WTC11 (cell line): ENCODE results near the gene TNFAIP3. TPM values are rescaled to one million over a fixed set of nuclear protein-coding genes. Genes with fewer than 3 reads are reported as not detected.

Experiments
- ATAC-seq: fragments of 200-7000 bp; cut with Tn5 transposase; 2 replicates; pipeline ENCODE4 v1.10.0; 2021; ENCODE audit warnings: mild to moderate bottlenecking, moderate library complexity
- CTCF ChIA-PET: fragments of 300-600 bp; sonication (Branson Sonifier 250); formaldehyde crosslinking; loops from one replicate; lab custom pipeline; 2021; ENCODE audit warnings: antibody characterized with exemption; lab: Charles Lee
- POLR2A ChIA-PET: fragments of 350-600 bp; sonication (Branson Sonifier 250); formaldehyde crosslinking; loops from one replicate; lab custom pipeline; 2021; ENCODE audit warnings: antibody characterized with exemption; lab: Charles Lee
- DNase-seq: peaks from one replicate; pipeline ENCODE4 v3.0.0; 2021; ENCODE audit warnings: low spot score
- H3K27ac Mint-ChIP-seq: 2 replicates; pipeline ENCODE4 v1.8.0; 2021; ENCODE audit warnings: mixed read lengths
- H3K27me3 Mint-ChIP-seq: 2 replicates; pipeline ENCODE4 v1.8.0; 2021; ENCODE audit warnings: low read depth, mild to moderate bottlenecking, moderate library complexity, mixed read lengths
- H3K36me3 Mint-ChIP-seq: 2 replicates; pipeline ENCODE4 v1.8.0; 2021; ENCODE audit warnings: mixed read lengths
- H3K4me1 Mint-ChIP-seq: 2 replicates; pipeline ENCODE4 v1.8.0; 2022; ENCODE audit warnings: mixed read lengths
- H3K4me3 Mint-ChIP-seq: 2 replicates; pipeline ENCODE4 v1.8.0; 2021; ENCODE audit warnings: mild to moderate bottlenecking, moderate library complexity, mixed read lengths
- H3K9me3 Mint-ChIP-seq: 2 replicates; pipeline ENCODE4 v1.8.0; 2021; ENCODE audit warnings: mixed read lengths
- CREM ChIP-seq: sonication (generic); formaldehyde crosslinking; IDR thresholded peaks from 2 replicates; pipeline ENCODE4 v1.8.1; 2022; ENCODE audit warnings: mild to moderate bottlenecking, missing genetic modification reagents, moderate library complexity
- ELF4 ChIP-seq: sonication (generic); formaldehyde crosslinking; IDR thresholded peaks from 2 replicates; pipeline ENCODE4 v1.8.1; 2022; ENCODE audit warnings: low read depth, mild to moderate bottlenecking, moderate library complexity, missing genetic modification reagents
- EMX1 ChIP-seq: fragments of 250-450 bp; sonication (Bioruptor Pico); IDR thresholded peaks from 2 replicates; pipeline ENCODE4 v1.8.0; 2021; ENCODE audit warnings: mild to moderate bottlenecking
- ESRRA ChIP-seq: sonication (generic); formaldehyde crosslinking; IDR thresholded peaks from 2 replicates; pipeline ENCODE4 v1.8.1; 2022; ENCODE audit warnings: mild to moderate bottlenecking, missing genetic modification reagents, borderline replicate concordance
- FOXJ3 ChIP-seq: sonication (generic); formaldehyde crosslinking; IDR thresholded peaks from 2 replicates; pipeline ENCODE4 v1.9.0; 2021; ENCODE audit warnings: missing genetic modification reagents, mild to moderate bottlenecking, borderline replicate concordance
- FOXP1 ChIP-seq: sonication (generic); formaldehyde crosslinking; IDR thresholded peaks from 2 replicates; pipeline ENCODE4 v1.8.0; 2022; ENCODE audit warnings: missing genetic modification reagents, mild to moderate bottlenecking, moderate library complexity, borderline replicate concordance
- GABPB1 ChIP-seq: sonication (generic); formaldehyde crosslinking; IDR thresholded peaks from 2 replicates; pipeline ENCODE4 v1.8.1; 2023; ENCODE audit warnings: mild to moderate bottlenecking, missing genetic modification reagents
- HMGA2 ChIP-seq: fragments of 250-450 bp; sonication (Bioruptor Pico); IDR thresholded peaks from 2 replicates; pipeline ENCODE4 v1.4.0; 2021; ENCODE audit warnings: mild to moderate bottlenecking, moderate library complexity
- IRF2 ChIP-seq: sonication (generic); formaldehyde crosslinking; IDR thresholded peaks from 2 replicates; pipeline ENCODE4 v1.8.0; 2022; ENCODE audit warnings: low read depth, missing genetic modification reagents, borderline replicate concordance
- OVOL2 ChIP-seq: fragments of 250-450 bp; sonication (Bioruptor Pico); IDR thresholded peaks from 2 replicates; pipeline ENCODE4 v1.9.0; 2021; ENCODE audit warnings: mild to moderate bottlenecking, borderline replicate concordance
- SP1 ChIP-seq: sonication (generic); formaldehyde crosslinking; conservative IDR thresholded peaks from 2 replicates; pipeline ENCODE4 v1.8.1; 2022; ENCODE audit warnings: missing genetic modification reagents
- TEAD1 ChIP-seq: sonication (generic); formaldehyde crosslinking; IDR thresholded peaks from 2 replicates; pipeline ENCODE4 v1.8.0; 2022; ENCODE audit warnings: mild to moderate bottlenecking, missing genetic modification reagents
- ZNF671 ChIP-seq: fragments of 250-450 bp; sonication (Bioruptor Pico); IDR thresholded peaks from 2 replicates; pipeline ENCODE4 v1.8.0; 2021; ENCODE audit warnings: mild to moderate bottlenecking
- total RNA-seq: library from RNA; stranded (reverse); gene quantifications from 3 replicates; pipeline ENCODE4 v1.2.3, GENCODE V29; 2021
- TF ChIP-seq, protein P1 (sequence below): fragments of 250-450 bp; sonication (Bioruptor Pico); IDR thresholded peaks from 2 replicates; pipeline ENCODE4 v1.8.0; 2021; ENCODE audit warnings: mild to moderate bottlenecking
- TF ChIP-seq, protein P2 (sequence below): fragments of 200-600 bp; IDR thresholded peaks from 2 replicates; pipeline ENCODE4 v1.8.0; 2022; ENCODE audit warnings: antibody characterized with exemption
- TF ChIP-seq, protein P3 (sequence below): sonication (generic); formaldehyde crosslinking; IDR thresholded peaks from 2 replicates; pipeline ENCODE4 v1.8.0; 2023; ENCODE audit warnings: missing genetic modification reagents, mild to moderate bottlenecking, borderline replicate concordance
- TF ChIP-seq, protein P4 (sequence below): sonication (generic); formaldehyde crosslinking; IDR thresholded peaks from 2 replicates; pipeline ENCODE4 v1.8.0; 2022; ENCODE audit warnings: mild to moderate bottlenecking, missing genetic modification reagents

The TNFAIP3 gene
- total RNA-seq, 1 experiment from 2014 or later, result 4.2 TPM

DNA sequence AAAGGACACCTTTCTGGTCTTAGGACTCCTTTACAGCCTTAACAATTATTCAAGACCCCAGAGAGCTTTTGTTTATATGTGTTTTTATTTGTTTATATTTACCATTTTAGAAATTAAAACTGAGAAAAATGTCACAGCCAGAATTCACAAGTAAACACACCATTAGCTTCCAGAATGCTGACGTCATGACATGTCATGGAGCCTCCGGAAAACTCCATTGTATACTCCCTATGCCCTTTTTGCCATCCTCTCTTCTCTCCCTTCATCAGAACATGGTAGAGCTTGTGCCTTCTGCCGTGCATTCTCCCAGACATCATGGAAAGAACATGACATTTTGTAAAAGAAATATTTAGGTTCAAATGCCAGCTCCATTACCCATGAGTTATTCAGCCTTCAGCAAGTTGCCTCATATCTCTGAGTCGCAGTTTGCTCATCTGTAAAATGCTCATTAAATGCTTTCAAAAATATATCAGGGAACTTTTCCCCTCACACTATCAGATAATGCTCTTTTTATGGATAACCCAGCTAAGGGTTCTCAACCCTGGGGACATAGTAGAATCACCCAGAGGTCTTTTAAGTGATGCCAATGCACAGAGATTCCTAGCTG is 27.8 kb downstream of the TNFAIP3 start:
- TF ChIP-seq HMGA2 (CRISPR knock-in tag) (no peak), FOXP1 (no peak), ESRRA (CRISPR knock-in tag) (no peak)
- TF ChIP-seq, protein P1, sequence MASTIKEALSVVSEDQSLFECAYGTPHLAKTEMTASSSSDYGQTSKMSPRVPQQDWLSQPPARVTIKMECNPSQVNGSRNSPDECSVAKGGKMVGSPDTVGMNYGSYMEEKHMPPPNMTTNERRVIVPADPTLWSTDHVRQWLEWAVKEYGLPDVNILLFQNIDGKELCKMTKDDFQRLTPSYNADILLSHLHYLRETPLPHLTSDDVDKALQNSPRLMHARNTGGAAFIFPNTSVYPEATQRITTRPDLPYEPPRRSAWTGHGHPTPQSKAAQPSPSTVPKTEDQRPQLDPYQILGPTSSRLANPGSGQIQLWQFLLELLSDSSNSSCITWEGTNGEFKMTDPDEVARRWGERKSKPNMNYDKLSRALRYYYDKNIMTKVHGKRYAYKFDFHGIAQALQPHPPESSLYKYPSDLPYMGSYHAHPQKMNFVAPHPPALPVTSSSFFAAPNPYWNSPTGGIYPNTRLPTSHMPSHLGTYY (CRISPR knock-in tag), result no peak
- TF ChIP-seq, protein P2, sequence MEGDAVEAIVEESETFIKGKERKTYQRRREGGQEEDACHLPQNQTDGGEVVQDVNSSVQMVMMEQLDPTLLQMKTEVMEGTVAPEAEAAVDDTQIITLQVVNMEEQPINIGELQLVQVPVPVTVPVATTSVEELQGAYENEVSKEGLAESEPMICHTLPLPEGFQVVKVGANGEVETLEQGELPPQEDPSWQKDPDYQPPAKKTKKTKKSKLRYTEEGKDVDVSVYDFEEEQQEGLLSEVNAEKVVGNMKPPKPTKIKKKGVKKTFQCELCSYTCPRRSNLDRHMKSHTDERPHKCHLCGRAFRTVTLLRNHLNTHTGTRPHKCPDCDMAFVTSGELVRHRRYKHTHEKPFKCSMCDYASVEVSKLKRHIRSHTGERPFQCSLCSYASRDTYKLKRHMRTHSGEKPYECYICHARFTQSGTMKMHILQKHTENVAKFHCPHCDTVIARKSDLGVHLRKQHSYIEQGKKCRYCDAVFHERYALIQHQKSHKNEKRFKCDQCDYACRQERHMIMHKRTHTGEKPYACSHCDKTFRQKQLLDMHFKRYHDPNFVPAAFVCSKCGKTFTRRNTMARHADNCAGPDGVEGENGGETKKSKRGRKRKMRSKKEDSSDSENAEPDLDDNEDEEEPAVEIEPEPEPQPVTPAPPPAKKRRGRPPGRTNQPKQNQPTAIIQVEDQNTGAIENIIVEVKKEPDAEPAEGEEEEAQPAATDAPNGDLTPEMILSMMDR, result no peak
- Mint-ChIP-seq H3K27me3 (no peaks in the 10 kb centered on the region; the same call in 1 of the 2 replicates), H3K27ac (no peak overlapping the region), H3K9me3 (peaks cover 19% of the 10 kb centered on the region), H3K36me3 (peaks cover 2% of the 10 kb centered on the region; the same call in 1 of the 2 replicates), H3K4me3 (no peak overlapping the region), H3K4me1 (no peaks in the 10 kb centered on the region)
- ChIA-PET POLR2A (no interaction called here), CTCF (interaction anchor here (0.8 kb wide), 1 partner anchor 112 kb away, joined by 3 read pairs; no protein-coding TSS in a partner anchor)
- ATAC-seq, result no peak
- DNase-seq, result no peak

DNA sequence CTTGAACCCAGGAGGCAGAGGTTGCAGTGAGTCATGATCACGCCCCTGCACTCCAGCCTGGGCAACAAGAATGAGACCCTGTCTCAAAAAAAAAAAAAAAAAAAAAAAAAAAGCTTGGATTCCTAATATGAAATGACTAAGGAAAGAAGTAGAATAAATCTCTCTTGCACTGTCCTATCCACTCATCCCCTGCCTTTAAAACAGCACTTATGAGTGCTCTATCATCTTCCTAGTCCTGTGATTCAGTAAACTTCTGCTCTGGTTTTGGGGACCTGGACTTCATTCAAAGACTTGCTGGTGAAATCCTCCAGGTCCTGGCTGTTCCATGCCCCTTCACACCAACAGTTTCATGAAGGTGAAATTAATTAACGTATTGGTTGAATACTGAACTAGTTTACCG is 29.6 kb downstream of the TNFAIP3 start:
- H3K4me1 Mint-ChIP-seq, result no peaks in the 10 kb centered on the region
- H3K27ac Mint-ChIP-seq, result no peak overlapping the region
- TF ChIP-seq, protein P3, sequence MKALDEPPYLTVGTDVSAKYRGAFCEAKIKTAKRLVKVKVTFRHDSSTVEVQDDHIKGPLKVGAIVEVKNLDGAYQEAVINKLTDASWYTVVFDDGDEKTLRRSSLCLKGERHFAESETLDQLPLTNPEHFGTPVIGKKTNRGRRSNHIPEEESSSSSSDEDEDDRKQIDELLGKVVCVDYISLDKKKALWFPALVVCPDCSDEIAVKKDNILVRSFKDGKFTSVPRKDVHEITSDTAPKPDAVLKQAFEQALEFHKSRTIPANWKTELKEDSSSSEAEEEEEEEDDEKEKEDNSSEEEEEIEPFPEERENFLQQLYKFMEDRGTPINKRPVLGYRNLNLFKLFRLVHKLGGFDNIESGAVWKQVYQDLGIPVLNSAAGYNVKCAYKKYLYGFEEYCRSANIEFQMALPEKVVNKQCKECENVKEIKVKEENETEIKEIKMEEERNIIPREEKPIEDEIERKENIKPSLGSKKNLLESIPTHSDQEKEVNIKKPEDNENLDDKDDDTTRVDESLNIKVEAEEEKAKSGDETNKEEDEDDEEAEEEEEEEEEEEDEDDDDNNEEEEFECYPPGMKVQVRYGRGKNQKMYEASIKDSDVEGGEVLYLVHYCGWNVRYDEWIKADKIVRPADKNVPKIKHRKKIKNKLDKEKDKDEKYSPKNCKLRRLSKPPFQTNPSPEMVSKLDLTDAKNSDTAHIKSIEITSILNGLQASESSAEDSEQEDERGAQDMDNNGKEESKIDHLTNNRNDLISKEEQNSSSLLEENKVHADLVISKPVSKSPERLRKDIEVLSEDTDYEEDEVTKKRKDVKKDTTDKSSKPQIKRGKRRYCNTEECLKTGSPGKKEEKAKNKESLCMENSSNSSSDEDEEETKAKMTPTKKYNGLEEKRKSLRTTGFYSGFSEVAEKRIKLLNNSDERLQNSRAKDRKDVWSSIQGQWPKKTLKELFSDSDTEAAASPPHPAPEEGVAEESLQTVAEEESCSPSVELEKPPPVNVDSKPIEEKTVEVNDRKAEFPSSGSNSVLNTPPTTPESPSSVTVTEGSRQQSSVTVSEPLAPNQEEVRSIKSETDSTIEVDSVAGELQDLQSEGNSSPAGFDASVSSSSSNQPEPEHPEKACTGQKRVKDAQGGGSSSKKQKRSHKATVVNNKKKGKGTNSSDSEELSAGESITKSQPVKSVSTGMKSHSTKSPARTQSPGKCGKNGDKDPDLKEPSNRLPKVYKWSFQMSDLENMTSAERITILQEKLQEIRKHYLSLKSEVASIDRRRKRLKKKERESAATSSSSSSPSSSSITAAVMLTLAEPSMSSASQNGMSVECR (CRISPR knock-in tag), result no peak
- no peak for TF ChIP-seq ZNF671
- no peak for TF ChIP-seq GABPB1 (CRISPR knock-in tag)
- no peak for TF ChIP-seq EMX1 (CRISPR knock-in tag)
- TF ChIP-seq TEAD1 (CRISPR knock-in tag), result no peak
- TF ChIP-seq, protein P4, sequence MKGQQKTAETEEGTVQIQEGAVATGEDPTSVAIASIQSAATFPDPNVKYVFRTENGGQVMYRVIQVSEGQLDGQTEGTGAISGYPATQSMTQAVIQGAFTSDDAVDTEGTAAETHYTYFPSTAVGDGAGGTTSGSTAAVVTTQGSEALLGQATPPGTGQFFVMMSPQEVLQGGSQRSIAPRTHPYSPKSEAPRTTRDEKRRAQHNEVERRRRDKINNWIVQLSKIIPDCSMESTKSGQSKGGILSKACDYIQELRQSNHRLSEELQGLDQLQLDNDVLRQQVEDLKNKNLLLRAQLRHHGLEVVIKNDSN (CRISPR knock-in tag), result no peak
- no peak for TF ChIP-seq IRF2 (CRISPR knock-in tag)
- no peak for TF ChIP-seq CREM (CRISPR knock-in tag)
- TF ChIP-seq OVOL2, result no peak
- TF ChIP-seq ELF4 (CRISPR knock-in tag), result no peak
- TF ChIP-seq SP1 (CRISPR knock-in tag), result no peak
- TF ChIP-seq FOXJ3 (CRISPR knock-in tag), result no peak
- TF ChIP-seq, protein P1 (CRISPR knock-in tag), result no peak
- TF ChIP-seq, all 79 proteins: peak for 0
- peaks cover 2% of the 10 kb centered on the region; the same call in 1 of the 2 replicates for H3K36me3 Mint-ChIP-seq
- no peak overlapping the region for H3K4me3 Mint-ChIP-seq
- no peak for DNase-seq
- CTCF ChIA-PET, result no interaction called here
- H3K9me3 Mint-ChIP-seq, result peaks cover 12% of the 10 kb centered on the region
- no peaks in the 10 kb centered on the region for H3K27me3 Mint-ChIP-seq
- POLR2A ChIA-PET, result interaction anchor here (0.6 kb wide), 1 partner anchor 125 kb away, joined by 5 read pairs; no protein-coding TSS in a partner anchor
- no peak for ATAC-seq
